ENCODE data around the gene DEPDC1.

GRCh38 chr1:68464891-68465290 lies 32.0 kb downstream of the DEPDC1 start:
- TF ChIP-seq ZNF302 (tag by site-specific recombination; IDR thresholded peaks at IDR 0.05; ENCODE audit: low read depth): no peak
- no peak for TF ChIP-seq CTCF (tag by site-specific recombination; IDR thresholded peaks at IDR 0.05)

All from HEK293 (cell line).